ENCODE results near the gene HAO2.
A peak's percentile ranks its signal among the peaks of the same experiment; 100 is the strongest.
"Not testable (repeated sequence)": the region's sequence is repeated elsewhere in the genome, so short reads cannot be mapped to it uniquely, and the experiment has no call there.

Gene HAO2

GRCh38 chr1:119330466-119331189 lies 38.0 kb upstream of the HAO2 start:
- no CpG with 5 or more reads among the region's 6 CpGs for WGBS (ENCODE audit: insufficient coverage, insufficient read length)
- no peaks in the 10 kb centered on the region for H3K36me3 ChIP-seq (ENCODE audit: control insufficient read depth, insufficient read depth, low read length)
- no peak for DNase-seq (ENCODE audit: low read depth, low spot score)
- no peak overlapping the region for H3K4me3 ChIP-seq (ENCODE audit: low read length)
- H3K4me1 ChIP-seq (ENCODE audit: control insufficient read depth, insufficient read depth, low read length), result peaks cover 11% of the 10 kb centered on the region
- no peak overlapping the region for H3K27ac ChIP-seq (ENCODE audit: low read length)
- H3K9me3 ChIP-seq (ENCODE audit: control insufficient read depth, insufficient read depth, low read length), result no peaks in the 10 kb centered on the region
- H3K27me3 ChIP-seq (ENCODE audit: control insufficient read depth, insufficient read depth, low read length), result no peaks in the 10 kb centered on the region

- Histone ChIP-seq H3K27ac (ENCODE audit: low read length) (no peak overlapping the region), H3K4me1 (ENCODE audit: control insufficient read depth, insufficient read depth, low read length) (peaks cover 11% of the 10 kb centered on the region)
Observed at GRCh38 chr1:119331190-119331515, 37.4 kb upstream of the HAO2 start.

GRCh38 chr1:119331915-119332314 lies 36.7 kb upstream of the HAO2 start:
- no peaks in the 10 kb centered on the region for H3K36me3 ChIP-seq (ENCODE audit: control insufficient read depth, insufficient read depth, low read length)
- no CpG with 5 or more reads among the region's 1 CpG for WGBS (ENCODE audit: insufficient coverage, insufficient read length)
- no peaks in the 10 kb centered on the region for H3K9me3 ChIP-seq (ENCODE audit: control insufficient read depth, insufficient read depth, low read length)
- no peaks in the 10 kb centered on the region for H3K27me3 ChIP-seq (ENCODE audit: control insufficient read depth, insufficient read depth, low read length)
- no peak overlapping the region for H3K4me3 ChIP-seq (ENCODE audit: low read length)
- H3K4me1 ChIP-seq (ENCODE audit: control insufficient read depth, insufficient read depth, low read length), result peaks cover 9% of the 10 kb centered on the region
- peak overlapping the region; percentile 28 for H3K27ac ChIP-seq (ENCODE audit: low read length)
- peak; percentile 76 for DNase-seq (ENCODE audit: low read depth, low spot score)

More at GRCh38 chr1:119331190-119331515, 37.4 kb upstream of the HAO2 start:
- Histone ChIP-seq H3K27me3 (ENCODE audit: control insufficient read depth, insufficient read depth, low read length) (no peaks in the 10 kb centered on the region), H3K36me3 (ENCODE audit: control insufficient read depth, insufficient read depth, low read length) (no peaks in the 10 kb centered on the region), H3K4me3 (ENCODE audit: low read length) (no peak overlapping the region), H3K9me3 (ENCODE audit: control insufficient read depth, insufficient read depth, low read length) (no peaks in the 10 kb centered on the region)
- WGBS (ENCODE audit: insufficient coverage, insufficient read length), result no CpG with 5 or more reads among the region's 6 CpGs
- DNase-seq (ENCODE audit: low read depth, low spot score), result no peak

GRCh38 chr1:119332622-119333021 lies 36.0 kb upstream of the HAO2 start:
- Histone ChIP-seq H3K4me3 (ENCODE audit: low read length) (no peak overlapping the region), H3K9me3 (ENCODE audit: control insufficient read depth, insufficient read depth, low read length) (no peaks in the 10 kb centered on the region), H3K36me3 (ENCODE audit: control insufficient read depth, insufficient read depth, low read length) (no peaks in the 10 kb centered on the region), H3K27ac (ENCODE audit: low read length) (peak overlapping the region; percentile 28), H3K27me3 (ENCODE audit: control insufficient read depth, insufficient read depth, low read length) (no peaks in the 10 kb centered on the region), H3K4me1 (ENCODE audit: control insufficient read depth, insufficient read depth, low read length) (peaks cover 9% of the 10 kb centered on the region)
- no CpG with 5 or more reads among the region's 6 CpGs for WGBS (ENCODE audit: insufficient coverage, insufficient read length)
- no peak for DNase-seq (ENCODE audit: low read depth, low spot score)

GRCh38 chr1:119333163-119333896 lies 35.3 kb upstream of the HAO2 start:
- Histone ChIP-seq H3K9me3 (ENCODE audit: control insufficient read depth, insufficient read depth, low read length) (no peaks in the 10 kb centered on the region), H3K27ac (ENCODE audit: low read length) (no peak overlapping the region), H3K36me3 (ENCODE audit: control insufficient read depth, insufficient read depth, low read length) (no peaks in the 10 kb centered on the region), H3K4me1 (ENCODE audit: control insufficient read depth, insufficient read depth, low read length) (peaks cover 10% of the 10 kb centered on the region), H3K4me3 (ENCODE audit: low read length) (no peak overlapping the region), H3K27me3 (ENCODE audit: control insufficient read depth, insufficient read depth, low read length) (no peaks in the 10 kb centered on the region)
- no peak for DNase-seq (ENCODE audit: low read depth, low spot score)
- WGBS (ENCODE audit: insufficient coverage, insufficient read length), result no CpG with 5 or more reads among the region's 23 CpGs

GRCh38 chr1:119333897-119334250 lies 34.7 kb upstream of the HAO2 start:
- WGBS (ENCODE audit: insufficient coverage, insufficient read length), result no CpG with 5 or more reads among the region's 16 CpGs
- not testable (repeated sequence) for H3K4me1 ChIP-seq (ENCODE audit: control insufficient read depth, insufficient read depth, low read length); H3K27me3 ChIP-seq (ENCODE audit: control insufficient read depth, insufficient read depth, low read length); H3K9me3 ChIP-seq (ENCODE audit: control insufficient read depth, insufficient read depth, low read length); H3K4me3 ChIP-seq (ENCODE audit: low read length); DNase-seq (ENCODE audit: low read depth, low spot score); H3K27ac ChIP-seq (ENCODE audit: low read length); H3K36me3 ChIP-seq (ENCODE audit: control insufficient read depth, insufficient read depth, low read length)

DNA sequence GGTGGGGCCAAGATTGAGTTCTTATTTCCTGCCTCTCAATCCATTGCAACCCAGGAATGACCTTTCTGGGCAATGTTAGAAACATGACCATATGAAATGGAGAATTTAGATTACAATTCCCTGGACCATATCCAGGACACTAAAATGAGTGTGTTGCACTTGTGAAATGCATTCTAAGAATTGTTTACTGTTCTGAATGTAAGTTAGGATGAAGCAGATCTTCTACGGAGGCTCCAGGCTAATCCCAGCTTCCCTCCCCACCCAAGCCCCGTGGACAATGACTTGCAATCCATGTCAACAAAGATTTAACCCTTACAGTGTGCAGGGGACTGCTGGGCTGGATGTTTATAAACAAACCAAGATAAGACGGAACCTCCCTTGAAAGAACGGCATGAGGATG lies 31.7 kb upstream of the HAO2 start:
- Histone ChIP-seq H3K27me3 (ENCODE audit: control insufficient read depth, insufficient read depth, low read length) (no peaks in the 10 kb centered on the region), H3K4me1 (ENCODE audit: control insufficient read depth, insufficient read depth, low read length) (peaks cover 10% of the 10 kb centered on the region; the same call in 1 of the 2 replicates), H3K36me3 (ENCODE audit: control insufficient read depth, insufficient read depth, low read length) (no peaks in the 10 kb centered on the region), H3K27ac (ENCODE audit: low read length) (no peak overlapping the region), H3K4me3 (ENCODE audit: low read length) (no peak overlapping the region), H3K9me3 (ENCODE audit: control insufficient read depth, insufficient read depth, low read length) (no peaks in the 10 kb centered on the region)
- WGBS (ENCODE audit: insufficient coverage, insufficient read length), result no CpG with 5 or more reads among the region's 4 CpGs
- no peak for DNase-seq (ENCODE audit: low read depth, low spot score)

- Histone ChIP-seq H3K4me3 (ENCODE audit: low read length) (no peak overlapping the region), H3K27ac (ENCODE audit: low read length) (no peak overlapping the region), H3K4me1 (ENCODE audit: control insufficient read depth, insufficient read depth, low read length) (peaks cover 6% of the 10 kb centered on the region; the same call in 1 of the 2 replicates), H3K9me3 (ENCODE audit: control insufficient read depth, insufficient read depth, low read length) (no peaks in the 10 kb centered on the region), H3K27me3 (ENCODE audit: control insufficient read depth, insufficient read depth, low read length) (no peaks in the 10 kb centered on the region), H3K36me3 (ENCODE audit: control insufficient read depth, insufficient read depth, low read length) (no peaks in the 10 kb centered on the region)
- no CpG with 5 or more reads among the region's 2 CpGs for WGBS (ENCODE audit: insufficient coverage, insufficient read length)
- no peak for DNase-seq (ENCODE audit: low read depth, low spot score)
Observed at GRCh38 chr1:119338004-119338403, 30.6 kb upstream of the HAO2 start.

GRCh38 chr1:119338757-119339156 lies 29.8 kb upstream of the HAO2 start:
- no peaks in the 10 kb centered on the region for H3K36me3 ChIP-seq (ENCODE audit: control insufficient read depth, insufficient read depth, low read length)
- no peaks in the 10 kb centered on the region for H3K27me3 ChIP-seq (ENCODE audit: control insufficient read depth, insufficient read depth, low read length)
- H3K4me3 ChIP-seq (ENCODE audit: low read length), result no peak overlapping the region
- H3K9me3 ChIP-seq (ENCODE audit: control insufficient read depth, insufficient read depth, low read length), result no peaks in the 10 kb centered on the region
- no peak for DNase-seq (ENCODE audit: low read depth, low spot score)
- peaks cover 6% of the 10 kb centered on the region; the same call in 1 of the 2 replicates for H3K4me1 ChIP-seq (ENCODE audit: control insufficient read depth, insufficient read depth, low read length)
- H3K27ac ChIP-seq (ENCODE audit: low read length), result no peak overlapping the region
- WGBS (ENCODE audit: insufficient coverage, insufficient read length), result no CpG with 5 or more reads among the region's 3 CpGs

GRCh38 chr1:119340861-119341261 lies 27.7 kb upstream of the HAO2 start:
- Histone ChIP-seq H3K27ac (ENCODE audit: low read length) (peak overlapping the region; percentile 90), H3K27me3 (ENCODE audit: control insufficient read depth, insufficient read depth, low read length) (no peaks in the 10 kb centered on the region), H3K9me3 (ENCODE audit: control insufficient read depth, insufficient read depth, low read length) (no peaks in the 10 kb centered on the region), H3K4me3 (ENCODE audit: low read length) (no peak overlapping the region), H3K36me3 (ENCODE audit: control insufficient read depth, insufficient read depth, low read length) (no peaks in the 10 kb centered on the region), H3K4me1 (ENCODE audit: control insufficient read depth, insufficient read depth, low read length) (peaks cover 6% of the 10 kb centered on the region; the same call in 1 of the 2 replicates)
- DNase-seq (ENCODE audit: low read depth, low spot score), result peak; percentile 73

All from iPS DF 6.9 (cell line).